BLaER1 treated with 17β-estradiol and CSF1 and Interleukin-3, amounts not matched to agents 10 nM and 100 nM (cell line): ENCODE results near the gene ACAD11.
A peak's percentile ranks its signal among the peaks of the same experiment; 100 is the strongest.
"Not testable (repeated sequence)": the region's sequence is repeated elsewhere in the genome, so short reads cannot be mapped to it uniquely, and the experiment has no call there.

Experiments used
- H3K27ac ChIP-seq, 11 experiments: shearing (Covaris generic); formaldehyde crosslinking; 2 replicates each; pipeline ENCODE4 v1.8.1; 2022
- H3K27me3 ChIP-seq, 11 experiments: shearing (Covaris generic); formaldehyde crosslinking; 2 replicates each; pipeline ENCODE4 v1.8.1; 2022
- H3K36me3 ChIP-seq, 11 experiments: shearing (Covaris generic); formaldehyde crosslinking; 2 replicates each; pipeline ENCODE4 v1.8.1; 2022
- H3K4me1 ChIP-seq, 10 experiments: shearing (Covaris generic); formaldehyde crosslinking; 2 replicates each; pipeline ENCODE4 v1.8.1; 2022
- H3K4me2 ChIP-seq, 11 experiments: shearing (Covaris generic); formaldehyde crosslinking; 2 replicates each; pipeline ENCODE4 v1.8.1; 2022
- H3K4me3 ChIP-seq, 10 experiments: shearing (Covaris generic); formaldehyde crosslinking; 2 replicates each; pipeline ENCODE4 v1.8.1; 2022
- H3K9ac ChIP-seq, 11 experiments: shearing (Covaris generic); formaldehyde crosslinking; 2 replicates each; pipeline ENCODE4 v1.8.1; 2022
- H3K9me3 ChIP-seq, 11 experiments: shearing (Covaris generic); formaldehyde crosslinking; replicated peaks in 1 of 11; 2 replicates each; pipeline ENCODE4 v1.8.1; 2022
- H4K20me1 ChIP-seq, 11 experiments: shearing (Covaris generic); formaldehyde crosslinking; 2 replicates each; pipeline ENCODE4 v1.8.1; 2022
- Cebpa-rat ChIP-seq, 11 experiments: shearing (Covaris generic); IDR thresholded peaks; 2 replicates each; pipeline ENCODE4 v1.8.1; 2022

Gene ACAD11

DNA sequence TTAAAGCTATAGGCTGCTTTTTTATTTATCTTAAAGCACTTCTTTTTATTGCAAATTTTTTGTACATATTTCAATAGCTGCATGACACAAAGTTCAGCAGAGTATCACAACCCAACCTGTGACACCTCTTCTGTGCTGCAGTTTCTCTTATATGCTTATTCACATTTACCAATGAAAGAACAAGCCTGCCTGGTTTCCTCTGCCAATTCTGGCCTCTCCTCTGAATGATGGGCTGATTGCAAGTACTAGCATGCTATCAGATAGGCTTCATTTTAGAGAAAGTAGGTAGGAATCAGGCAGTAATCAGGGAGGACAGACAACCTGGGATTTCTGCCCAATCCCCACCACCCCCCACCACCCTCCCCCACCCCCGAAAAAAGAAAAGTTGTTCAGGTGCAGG lies 36.0 kb downstream of the ACAD11 start:
- H4K20me1 ChIP-seq = no peaks in the 10 kb centered on the region
- H3K4me3 ChIP-seq = no peak overlapping the region
- no peak overlapping the region for H3K27ac ChIP-seq
- no peak overlapping the region for H3K9ac ChIP-seq
- H3K4me2 ChIP-seq = no peak overlapping the region
- peaks cover 4 to 31% (median 11%) of the 10 kb centered on the region in 10 experiments; a peak in 16 of 20 replicates for H3K4me1 ChIP-seq
- TF ChIP-seq Cebpa-rat (IDR thresholded peaks at IDR 0.05) = no peak
- no peaks in the 10 kb centered on the region for H3K27me3 ChIP-seq
- H3K9me3 ChIP-seq = no peaks in the 10 kb centered on the region; a peak in 1 of 22 replicates
- H3K36me3 ChIP-seq = peaks cover 5 to 46% (median 32%) of the 10 kb centered on the region in 11 experiments; a peak in 21 of 22 replicates

DNA sequence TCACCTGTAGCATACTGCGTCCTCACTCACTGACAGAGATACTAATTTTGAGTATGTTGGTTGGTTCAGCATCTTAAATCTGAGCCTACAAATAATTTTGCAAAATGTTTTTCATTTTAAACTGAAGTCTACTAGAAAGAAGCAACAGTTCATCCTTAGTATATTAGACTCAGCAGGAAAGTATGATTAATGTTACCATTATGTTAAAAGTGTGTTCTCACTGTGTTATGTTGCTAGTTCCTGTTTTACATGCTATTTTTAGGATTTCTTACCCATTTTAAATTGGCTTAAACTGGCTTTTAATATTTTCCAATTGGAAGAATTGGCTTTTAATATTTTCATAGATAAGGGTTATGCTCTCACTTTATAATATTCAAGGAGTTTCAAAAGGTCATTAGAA lies 36.8 kb downstream of the ACAD11 start:
- Histone ChIP-seq H3K27ac (0 out of 22 replicates have a peak overlapping the region, but pooled peaks of 1 of the 11 experiments have one; percentile 10), H3K9ac (no peak overlapping the region), H3K4me2 (peak overlapping the region in 5 of 11 experiments; percentile 29 to 71 (median 38); a peak in 7 of 22 replicates), H3K27me3 (no peaks in the 10 kb centered on the region), H3K36me3 (peaks cover 5 to 42% (median 28%) of the 10 kb centered on the region in 11 experiments; a peak in 21 of 22 replicates), H4K20me1 (no peaks in the 10 kb centered on the region), H3K4me1 (peaks cover 4 to 31% (median 11%) of the 10 kb centered on the region in 10 experiments; a peak in 16 of 20 replicates), H3K4me3 (no peak overlapping the region), H3K9me3 (no peaks in the 10 kb centered on the region; a peak in 1 of 22 replicates)
- no peak for TF ChIP-seq Cebpa-rat (IDR thresholded peaks at IDR 0.05)

DNA sequence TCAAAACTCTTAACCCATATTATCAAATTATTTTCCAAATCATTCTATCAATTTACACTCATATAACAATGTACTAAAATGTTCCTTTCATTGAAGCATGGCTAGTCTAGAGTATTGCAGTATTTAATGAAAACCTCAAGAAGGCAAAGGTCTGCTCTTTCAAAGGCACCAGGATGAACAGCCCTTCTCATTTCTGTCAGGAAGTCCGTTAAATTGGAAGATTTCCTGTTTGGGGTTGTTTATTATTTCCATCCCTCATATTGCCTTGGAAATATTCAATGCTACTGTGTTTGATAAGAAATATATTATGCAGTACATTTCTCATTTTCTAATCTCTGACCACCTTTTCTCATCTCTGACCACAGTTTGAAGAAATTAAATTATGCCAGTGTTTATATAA lies 37.5 kb downstream of the ACAD11 start:
- H3K9me3 ChIP-seq = no peaks in the 10 kb centered on the region; a peak in 1 of 22 replicates
- peaks cover 4 to 31% (median 11%) of the 10 kb centered on the region in 10 experiments; a peak in 16 of 20 replicates for H3K4me1 ChIP-seq
- TF ChIP-seq Cebpa-rat (IDR thresholded peaks at IDR 0.05) = no peak
- no peak overlapping the region for H3K4me3 ChIP-seq
- H3K9ac ChIP-seq = no peak overlapping the region
- peak overlapping the region in 7 of 11 experiments; percentile 17 to 71 (median 38); a peak in 7 of 22 replicates for H3K4me2 ChIP-seq
- H3K36me3 ChIP-seq = peaks cover 4 to 42% (median 23%) of the 10 kb centered on the region in 11 experiments; a peak in 20 of 22 replicates
- H3K27ac ChIP-seq = no peak overlapping the region
- H3K27me3 ChIP-seq = no peaks in the 10 kb centered on the region
- H4K20me1 ChIP-seq = no peaks in the 10 kb centered on the region

DNA sequence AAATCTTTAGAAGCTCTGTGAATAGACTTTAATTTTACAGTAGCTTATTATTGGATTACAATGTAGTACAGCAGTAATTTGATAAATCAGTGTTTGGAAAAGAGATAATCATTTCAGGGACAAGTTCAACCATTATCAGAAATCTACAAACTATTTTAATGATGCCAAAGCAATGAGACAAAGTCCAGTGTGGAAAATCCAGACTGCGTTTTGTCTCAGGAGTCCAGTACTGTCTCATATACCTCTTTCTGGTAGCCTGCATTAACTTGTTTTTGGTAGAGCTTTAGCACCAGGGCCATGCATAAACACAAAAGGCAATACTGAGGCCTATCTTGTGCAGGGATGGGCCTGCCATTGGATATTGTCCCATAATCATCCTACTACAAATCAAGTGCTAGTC lies 42.8 kb downstream of the ACAD11 start:
- Histone ChIP-seq H3K9me3 (peaks cover 9 to 21% (median 16%) of the 10 kb centered on the region in 11 experiments; a peak in 19 of 22 replicates), H3K4me1 (peaks cover 0 to 5% (median 1%) of the 10 kb centered on the region in 10 experiments; a peak in 8 of 20 replicates), H3K9ac (no peak overlapping the region), H4K20me1 (no peaks in the 10 kb centered on the region), H3K27me3 (no peaks in the 10 kb centered on the region), H3K4me3 (no peak overlapping the region), H3K27ac (no peak overlapping the region), H3K36me3 (peaks cover 3 to 60% (median 19%) of the 10 kb centered on the region in 11 experiments; a peak in 18 of 22 replicates), H3K4me2 (no peak overlapping the region)
- no peak for TF ChIP-seq Cebpa-rat (IDR thresholded peaks at IDR 0.05)

DNA sequence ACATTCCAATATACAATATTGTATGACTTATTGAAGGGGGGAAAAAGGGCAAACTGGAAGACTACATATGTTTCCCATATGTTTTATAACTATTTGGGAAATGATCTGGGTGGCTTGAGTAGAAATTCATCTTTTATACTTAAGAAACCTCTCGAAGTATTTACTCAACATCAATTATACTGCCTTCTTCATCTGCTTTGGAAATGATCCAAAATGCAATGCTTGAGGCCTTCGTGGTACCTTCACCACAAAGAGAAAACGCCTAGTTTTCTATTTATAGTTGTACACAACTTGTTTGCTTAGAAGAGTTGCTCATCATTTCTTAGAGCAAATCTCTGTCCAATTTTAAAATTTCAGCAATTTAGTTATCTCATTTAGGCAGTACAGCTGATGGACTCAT lies 43.7 kb downstream of the ACAD11 start:
- Histone ChIP-seq H3K9me3 (peaks cover 9 to 21% (median 16%) of the 10 kb centered on the region in 11 experiments; a peak in 19 of 22 replicates), H3K4me3 (no peak overlapping the region), H3K27me3 (no peaks in the 10 kb centered on the region), H3K9ac (no peak overlapping the region), H3K36me3 (peaks cover 3 to 57% (median 19%) of the 10 kb centered on the region in 11 experiments; a peak in 18 of 22 replicates), H4K20me1 (no peaks in the 10 kb centered on the region), H3K4me1 (peaks cover 0 to 6% (median 0%) of the 10 kb centered on the region in 10 experiments; a peak in 5 of 20 replicates), H3K4me2 (no peak overlapping the region), H3K27ac (no peak overlapping the region)
- TF ChIP-seq Cebpa-rat (IDR thresholded peaks at IDR 0.05) = no peak

GRCh38 chr3:132615301-132615700 lies 44.3 kb downstream of the ACAD11 start:
- not testable (repeated sequence) for H4K20me1 ChIP-seq, H3K4me2 ChIP-seq, H3K4me3 ChIP-seq, H3K9ac ChIP-seq, H3K4me1 ChIP-seq, H3K27ac ChIP-seq, H3K27me3 ChIP-seq
- peaks cover 9 to 21% (median 16%) of the 10 kb centered on the region in 11 experiments; a peak in 19 of 22 replicates for H3K9me3 ChIP-seq
- H3K36me3 ChIP-seq = peaks cover 3 to 51% (median 17%) of the 10 kb centered on the region in 11 experiments; a peak in 17 of 22 replicates

DNA sequence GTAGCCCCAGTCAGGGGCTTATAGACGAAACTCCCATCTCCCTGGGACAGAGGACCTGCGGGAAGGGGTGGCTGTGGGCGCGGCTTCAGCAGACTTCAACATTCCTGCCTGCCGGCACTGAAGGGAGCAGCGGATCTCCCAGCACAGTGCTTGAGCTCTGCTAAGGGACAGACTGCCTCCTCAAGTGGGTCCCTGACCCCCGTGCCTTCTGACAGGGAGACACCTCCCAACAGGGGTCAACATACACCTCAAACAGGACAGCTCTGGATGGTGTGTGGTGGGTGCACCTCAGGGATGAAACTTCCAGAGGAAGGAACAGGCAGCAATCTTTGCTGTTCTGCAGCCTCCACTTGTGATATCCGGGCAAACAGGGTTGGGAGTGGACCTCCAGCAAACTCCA lies 53.0 kb downstream of the ACAD11 start:
- H3K27me3 ChIP-seq, H3K4me2 ChIP-seq, H3K27ac ChIP-seq, H3K4me1 ChIP-seq, H3K9me3 ChIP-seq, H4K20me1 ChIP-seq, H3K4me3 ChIP-seq, H3K9ac ChIP-seq: not testable (repeated sequence)
- H3K36me3 ChIP-seq = peaks cover 4 to 26% (median 19%) of the 10 kb centered on the region in 11 experiments; a peak in 16 of 22 replicates

DNA sequence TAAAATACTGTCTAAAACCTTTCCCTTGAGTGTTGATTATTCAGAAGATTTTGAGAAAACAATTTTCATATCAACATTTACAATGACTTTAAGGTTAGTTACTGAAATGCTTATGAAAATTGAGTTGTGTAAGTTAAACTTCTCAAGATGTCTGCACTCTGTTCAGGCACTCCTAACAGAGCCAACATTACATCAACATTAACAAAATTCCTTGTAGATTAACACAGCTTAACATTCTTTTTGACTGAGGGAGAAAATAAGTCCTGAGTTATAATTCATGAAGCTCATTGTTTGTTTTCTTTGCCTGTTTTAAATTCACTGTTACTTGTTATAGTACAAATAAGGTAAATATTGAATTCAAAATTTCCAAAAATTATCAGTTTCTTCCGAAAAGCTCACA lies 53.5 kb downstream of the ACAD11 start:
- peaks cover 0 to 4% (median 0%) of the 10 kb centered on the region in 10 experiments; a peak in 4 of 20 replicates for H3K4me1 ChIP-seq
- H3K4me2 ChIP-seq = no peak overlapping the region
- H3K27me3 ChIP-seq = no peaks in the 10 kb centered on the region
- 0 out of 22 replicates have a peak, but pooled peaks cover 0 to 7% (median 0%) of the 10 kb centered on the region in 11 experiments for H3K9me3 ChIP-seq
- no peak for TF ChIP-seq Cebpa-rat (IDR thresholded peaks at IDR 0.05)
- no peak overlapping the region for H3K4me3 ChIP-seq
- H4K20me1 ChIP-seq = no peaks in the 10 kb centered on the region
- peaks cover 4 to 26% (median 19%) of the 10 kb centered on the region in 11 experiments; a peak in 16 of 22 replicates for H3K36me3 ChIP-seq
- H3K9ac ChIP-seq = no peak overlapping the region
- no peak overlapping the region for H3K27ac ChIP-seq

DNA sequence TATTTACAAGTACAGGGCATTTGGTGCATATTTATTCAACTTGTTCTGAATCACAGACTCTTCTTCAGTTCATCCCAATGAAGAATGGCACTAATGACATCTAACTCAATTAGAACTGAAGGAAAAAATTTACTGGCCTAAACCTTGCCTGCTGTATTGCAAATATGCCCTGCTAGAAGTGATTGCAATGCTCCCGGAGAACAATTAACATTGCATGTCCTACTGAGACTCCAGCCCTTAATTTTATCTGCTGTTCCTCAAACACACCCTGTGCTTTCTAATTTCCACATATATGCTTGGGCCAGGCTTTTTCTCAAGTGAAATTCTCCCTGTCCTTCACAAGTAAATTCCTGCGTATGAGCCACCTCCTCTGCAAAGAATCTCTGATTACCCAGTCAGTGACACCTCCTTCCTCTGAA lies 54.2 kb downstream of the ACAD11 start:
- Histone ChIP-seq H3K9me3 (0 out of 22 replicates have a peak, but pooled peaks cover 0 to 7% (median 0%) of the 10 kb centered on the region in 11 experiments), H3K36me3 (peaks cover 4 to 26% (median 19%) of the 10 kb centered on the region in 11 experiments; a peak in 16 of 22 replicates), H3K4me1 (no peaks in the 10 kb centered on the region), H3K4me2 (no peak overlapping the region), H3K27me3 (no peaks in the 10 kb centered on the region), H3K4me3 (no peak overlapping the region), H3K27ac (no peak overlapping the region), H3K9ac (no peak overlapping the region), H4K20me1 (no peaks in the 10 kb centered on the region)
- TF ChIP-seq Cebpa-rat (IDR thresholded peaks at IDR 0.05) = no peak

DNA sequence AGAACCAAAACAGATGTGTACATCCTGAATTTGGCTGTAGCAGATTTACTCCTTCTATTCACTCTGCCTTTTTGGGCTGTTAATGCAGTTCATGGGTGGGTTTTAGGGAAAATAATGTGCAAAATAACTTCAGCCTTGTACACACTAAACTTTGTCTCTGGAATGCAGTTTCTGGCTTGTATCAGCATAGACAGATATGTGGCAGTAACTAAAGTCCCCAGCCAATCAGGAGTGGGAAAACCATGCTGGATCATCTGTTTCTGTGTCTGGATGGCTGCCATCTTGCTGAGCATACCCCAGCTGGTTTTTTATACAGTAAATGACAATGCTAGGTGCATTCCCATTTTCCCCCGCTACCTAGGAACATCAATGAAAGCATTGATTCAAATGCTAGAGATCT lies 59.0 kb downstream of the ACAD11 start:
- H3K27me3 ChIP-seq, H3K27ac ChIP-seq, H3K9me3 ChIP-seq, H3K4me2 ChIP-seq, H3K4me3 ChIP-seq, H3K4me1 ChIP-seq, H3K9ac ChIP-seq, H4K20me1 ChIP-seq: not testable (repeated sequence)
- peaks cover 0 to 27% (median 22%) of the 10 kb centered on the region in 11 experiments; a peak in 17 of 22 replicates for H3K36me3 ChIP-seq
